ENCODE data around the gene BBX.

The BBX gene

DNA sequence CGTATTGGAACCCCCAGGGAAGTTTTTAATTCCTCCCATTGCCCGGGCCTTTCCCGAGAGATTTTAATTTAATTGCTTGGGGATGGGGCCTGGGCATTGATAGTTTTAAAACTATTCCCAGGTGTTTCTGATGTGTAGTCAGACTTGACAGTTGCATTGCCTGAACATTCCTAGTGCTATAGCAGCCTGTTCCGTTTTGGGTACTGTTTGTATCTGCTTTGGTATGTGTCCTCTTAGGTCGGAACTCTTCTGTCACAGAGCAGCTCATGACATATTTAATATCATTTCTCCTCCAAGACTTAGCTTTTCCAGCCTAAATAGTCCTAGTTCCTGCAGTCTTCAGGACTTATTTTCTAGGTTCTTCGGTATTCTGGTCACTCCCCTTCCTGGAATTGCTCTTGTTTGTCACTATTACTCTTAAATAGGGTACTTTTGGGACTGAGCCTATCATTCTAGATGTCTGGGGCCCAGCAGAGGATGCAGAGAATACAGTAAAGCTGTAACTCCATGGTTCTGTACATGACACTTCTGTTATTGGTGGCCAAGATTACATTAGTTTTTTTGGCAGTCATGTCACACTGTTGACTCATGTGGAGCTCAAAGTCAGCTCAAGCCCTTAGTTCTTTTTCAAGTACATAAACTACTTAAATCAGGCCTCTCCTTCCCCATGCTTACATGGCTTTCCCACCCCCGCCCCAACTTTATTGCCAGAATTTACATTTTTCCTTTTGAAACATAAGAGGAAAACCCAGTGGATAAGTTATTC, 81.5 kb downstream of the BBX start:
- DNase-seq = no peak

DNA sequence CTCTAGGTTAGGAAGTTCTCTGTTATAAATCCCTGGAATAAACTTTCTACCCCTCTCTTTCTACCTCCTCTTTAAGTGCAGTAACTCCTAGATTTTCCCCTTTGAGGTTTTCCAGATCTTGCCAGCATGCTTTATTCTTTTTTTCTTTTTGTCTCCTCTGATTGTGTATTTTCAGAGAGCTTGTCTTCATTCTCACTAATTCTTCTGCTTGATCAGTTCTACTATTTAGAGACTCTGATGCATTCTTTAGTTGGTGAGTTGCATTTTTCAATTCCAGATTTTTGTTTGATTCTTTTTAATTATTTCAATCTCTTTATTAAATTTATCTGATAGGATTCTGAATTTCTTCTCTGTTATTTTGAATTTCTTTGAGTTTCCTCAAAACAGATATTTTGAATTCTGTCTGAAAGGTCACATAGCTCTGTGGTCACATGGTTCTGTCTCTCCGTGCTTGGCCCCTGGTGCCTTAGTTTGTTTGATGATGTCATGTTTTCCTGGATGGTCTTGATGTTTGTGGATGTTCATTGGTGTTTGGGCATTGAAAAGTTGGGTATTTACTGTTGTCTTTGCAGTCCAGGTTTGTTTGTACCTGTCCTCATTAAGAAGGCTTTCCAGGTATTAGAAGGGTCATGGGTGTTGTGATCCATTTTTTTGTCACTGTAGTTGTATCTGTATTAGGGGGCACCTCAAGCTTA, 89.2 kb downstream of the BBX start:
- no peak for DNase-seq

DNA sequence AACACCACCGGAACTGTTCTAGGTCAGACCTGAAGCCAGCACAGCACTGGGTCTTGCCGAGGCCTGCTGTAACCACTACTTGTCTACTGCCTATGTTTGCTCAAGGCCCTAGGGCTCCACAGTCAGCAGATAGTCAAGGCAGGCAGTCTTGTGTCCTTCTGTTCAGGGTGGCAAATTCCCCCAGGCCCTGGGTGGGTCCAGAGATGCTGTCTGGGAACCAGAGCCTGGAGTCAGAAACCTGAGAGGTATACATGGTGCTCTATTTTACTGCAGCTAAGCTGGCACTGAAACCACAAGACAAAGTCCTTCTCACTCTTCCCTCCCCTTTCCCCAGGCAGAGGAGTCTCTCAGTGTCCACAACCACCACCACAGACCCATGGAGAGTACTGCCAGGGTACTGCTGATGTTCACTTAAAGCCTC, 89.9 kb downstream of the BBX start:
- no peak for DNase-seq

DNA sequence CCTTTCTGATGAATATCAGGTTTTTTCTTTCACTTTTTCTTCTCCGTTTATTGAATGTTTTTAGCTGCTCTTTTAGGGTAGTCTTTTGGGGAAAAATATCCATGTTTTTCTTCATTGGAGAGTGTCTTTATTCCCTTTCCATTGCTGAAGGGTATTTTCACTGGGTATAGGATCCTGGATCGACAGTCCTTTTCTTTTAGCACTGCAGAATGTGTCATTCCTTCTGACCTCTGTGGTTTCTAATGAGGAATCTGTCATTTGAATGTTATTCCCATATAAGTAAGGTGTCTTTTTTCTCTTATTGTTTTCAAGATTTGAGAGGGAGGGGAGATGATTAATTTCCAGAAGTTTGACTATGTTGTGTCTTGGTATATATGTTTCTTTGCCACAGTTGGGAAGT, 96.8 kb downstream of the BBX start:
- DNase-seq = no peak

DNA sequence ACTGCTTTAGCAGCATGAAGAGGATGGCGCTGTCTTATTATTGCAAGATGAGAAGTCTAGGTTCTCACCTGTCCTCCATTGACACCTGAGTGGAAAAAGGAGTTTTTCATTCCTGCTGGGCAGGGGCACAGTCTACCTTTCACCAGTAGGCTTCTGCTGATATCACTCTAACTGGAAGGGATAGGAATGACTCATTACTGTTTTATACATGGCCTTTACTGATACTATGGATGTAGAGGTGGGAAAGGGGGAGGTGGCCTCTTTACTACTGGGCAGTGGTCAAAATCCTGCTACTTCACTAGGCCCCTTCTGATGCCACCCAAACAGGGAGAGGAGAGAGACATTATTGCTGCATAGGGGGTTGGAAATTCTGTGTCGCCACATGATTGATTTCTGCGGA, 97.8 kb downstream of the BBX start:
- DNase-seq = no peak

DNA sequence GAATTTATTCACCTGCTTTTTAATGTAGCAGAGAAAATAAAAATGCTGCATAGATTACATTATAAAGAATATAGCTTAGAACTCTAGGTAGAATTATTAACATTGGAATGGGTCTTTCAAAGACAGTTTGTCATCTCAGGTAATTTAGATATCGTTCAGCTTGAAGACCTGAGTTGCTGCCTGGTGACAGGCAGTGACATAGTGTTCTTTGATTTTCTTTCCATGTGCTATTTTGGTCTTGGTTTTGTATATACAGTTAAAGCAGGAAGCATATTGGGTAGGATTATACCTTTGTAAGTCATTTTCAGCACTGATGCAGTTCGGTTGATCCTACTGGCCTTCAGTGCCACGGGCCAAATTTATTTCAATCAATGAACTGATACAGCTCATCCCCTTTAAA, 98.7 kb downstream of the BBX start:
- DNase-seq = no peak

DNA sequence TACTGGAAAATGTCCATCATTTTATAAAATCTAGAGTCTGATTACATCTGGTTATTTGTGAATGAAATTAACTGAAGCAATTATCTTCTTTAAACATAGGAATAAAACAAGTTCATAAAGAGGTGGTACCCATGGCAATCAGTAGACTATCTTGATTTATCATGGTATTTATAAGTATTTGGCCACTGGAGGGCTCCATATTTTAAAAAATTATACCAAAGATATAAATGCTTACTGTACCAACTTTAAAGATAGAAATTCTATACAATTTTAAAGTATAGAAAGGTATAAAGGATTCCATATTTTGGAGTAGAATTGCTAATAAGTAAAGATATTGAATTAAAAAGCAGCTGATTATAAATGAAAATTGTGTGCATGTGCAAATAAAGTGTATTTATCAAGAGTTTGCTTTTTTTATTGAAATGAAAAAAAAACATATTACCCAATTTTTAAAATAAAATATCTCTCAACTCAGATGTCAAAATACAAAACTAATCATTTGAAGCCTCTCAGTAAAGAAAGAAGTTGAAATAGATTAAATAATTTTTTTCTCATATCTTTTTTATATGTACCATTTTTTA, 105.3 kb downstream of the BBX start:
- DNase-seq = no peak

DNA sequence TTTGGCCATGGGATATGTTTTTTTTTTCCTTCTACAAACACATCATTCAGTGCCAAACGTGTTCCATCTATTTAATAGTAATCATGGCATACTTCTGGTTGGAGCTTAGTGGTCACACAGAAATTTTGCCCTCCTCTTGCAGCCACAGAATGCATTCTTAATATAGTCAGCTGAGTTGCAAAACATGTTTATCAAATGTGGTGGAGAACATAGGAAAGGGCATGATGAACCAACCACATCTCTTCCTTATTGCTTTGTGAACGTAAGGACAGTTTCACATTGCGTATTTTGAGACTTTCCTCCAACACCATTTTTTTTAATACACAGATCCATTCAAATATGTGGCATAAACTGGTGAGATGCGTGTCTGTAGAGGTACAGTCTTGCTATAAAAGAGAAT, 106.8 kb downstream of the BBX start:
- DNase-seq = no peak

DNA sequence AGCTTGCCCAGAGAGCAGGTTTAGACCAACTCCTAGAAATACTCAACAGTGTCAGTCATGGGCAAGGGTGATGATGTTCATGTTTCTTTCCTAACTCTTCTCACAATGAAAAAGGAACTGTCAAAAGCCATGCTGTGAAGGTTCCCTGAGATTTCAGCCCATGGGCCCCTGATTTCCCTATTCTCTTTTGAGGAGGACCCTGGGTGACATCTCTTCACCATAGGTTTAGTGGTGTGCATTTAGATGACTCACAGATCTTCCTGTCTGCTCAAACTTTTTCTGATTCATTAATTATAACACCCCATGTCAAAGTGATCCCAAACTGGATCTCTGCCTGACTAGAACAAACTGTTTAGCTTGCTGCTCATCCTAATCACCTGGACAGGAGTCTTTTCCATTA, 108.0 kb downstream of the BBX start:
- DNase-seq = no peak

DNA sequence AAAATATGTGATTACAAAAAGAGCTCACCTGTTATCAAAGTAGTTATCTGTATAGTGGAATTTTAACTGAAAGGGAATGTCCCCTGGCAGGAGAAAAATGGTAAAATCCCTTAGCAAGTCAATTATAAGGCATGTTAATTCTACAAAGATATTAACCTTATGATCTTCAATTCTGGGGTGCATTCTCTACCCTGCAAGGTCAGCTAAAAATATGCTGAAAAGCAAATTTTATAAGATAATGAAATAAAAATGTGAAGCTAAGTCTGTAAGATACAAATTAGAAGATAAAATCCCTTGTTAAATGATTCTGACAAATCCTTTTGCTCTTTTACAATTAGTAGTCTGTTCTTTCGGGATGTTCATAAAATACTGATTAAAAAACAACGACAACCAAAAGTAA, 109.8 kb downstream of the BBX start:
- DNase-seq = no peak

DNA sequence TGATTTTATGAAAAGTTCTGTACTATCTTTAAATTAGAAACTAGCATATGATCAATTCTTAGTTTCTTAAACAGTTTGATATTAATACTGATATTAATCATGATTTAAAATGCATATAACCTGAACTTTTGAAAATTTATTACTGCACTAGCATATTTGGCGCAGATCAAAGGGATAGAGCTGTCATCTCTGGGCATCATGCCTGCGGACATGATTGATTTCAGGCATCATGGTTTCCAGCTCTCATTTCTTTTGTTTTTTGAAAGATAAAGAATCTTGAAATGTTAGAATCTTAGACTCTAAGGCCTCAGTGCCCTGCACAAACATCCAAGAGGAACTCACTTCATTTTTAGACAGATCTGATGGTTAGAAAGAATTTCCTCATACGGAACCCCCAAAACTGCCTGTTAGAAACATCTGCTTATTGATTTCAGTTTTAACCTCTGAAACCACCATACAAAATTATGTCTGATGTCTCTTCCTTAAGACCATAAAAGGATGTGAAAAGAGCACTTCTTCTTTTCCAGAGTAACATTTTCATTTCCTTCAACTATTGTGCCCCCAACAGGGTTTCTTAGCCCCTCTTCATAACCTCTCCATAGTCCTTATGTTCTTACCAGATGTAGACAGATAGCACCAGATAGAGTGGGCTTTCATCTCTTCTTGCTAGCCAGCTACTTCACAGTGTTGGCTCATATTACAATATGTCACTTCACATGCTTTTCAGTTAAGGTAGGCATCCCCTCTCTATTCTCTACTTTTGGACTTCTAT, 110.8 kb downstream of the BBX start:
- no peak for DNase-seq

DNA sequence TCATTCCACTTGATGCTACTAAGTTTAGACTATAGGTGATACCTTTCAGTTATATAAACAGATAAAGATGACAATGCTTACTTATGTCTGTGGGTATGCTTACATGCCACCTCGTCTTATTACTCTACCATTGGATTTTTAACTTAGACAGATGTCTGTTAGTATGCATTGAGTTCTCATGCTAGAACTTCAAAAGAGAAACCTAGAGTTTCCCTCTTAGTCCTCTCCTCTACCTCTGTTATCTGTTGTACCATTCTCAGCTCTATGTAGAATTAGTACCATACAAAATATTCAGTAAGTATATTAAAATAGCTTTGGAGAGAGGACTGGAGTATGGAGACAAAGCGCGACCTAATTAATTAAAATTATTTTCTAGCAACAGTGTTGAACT, 111.3 kb downstream of the BBX start:
- no peak for DNase-seq

DNA sequence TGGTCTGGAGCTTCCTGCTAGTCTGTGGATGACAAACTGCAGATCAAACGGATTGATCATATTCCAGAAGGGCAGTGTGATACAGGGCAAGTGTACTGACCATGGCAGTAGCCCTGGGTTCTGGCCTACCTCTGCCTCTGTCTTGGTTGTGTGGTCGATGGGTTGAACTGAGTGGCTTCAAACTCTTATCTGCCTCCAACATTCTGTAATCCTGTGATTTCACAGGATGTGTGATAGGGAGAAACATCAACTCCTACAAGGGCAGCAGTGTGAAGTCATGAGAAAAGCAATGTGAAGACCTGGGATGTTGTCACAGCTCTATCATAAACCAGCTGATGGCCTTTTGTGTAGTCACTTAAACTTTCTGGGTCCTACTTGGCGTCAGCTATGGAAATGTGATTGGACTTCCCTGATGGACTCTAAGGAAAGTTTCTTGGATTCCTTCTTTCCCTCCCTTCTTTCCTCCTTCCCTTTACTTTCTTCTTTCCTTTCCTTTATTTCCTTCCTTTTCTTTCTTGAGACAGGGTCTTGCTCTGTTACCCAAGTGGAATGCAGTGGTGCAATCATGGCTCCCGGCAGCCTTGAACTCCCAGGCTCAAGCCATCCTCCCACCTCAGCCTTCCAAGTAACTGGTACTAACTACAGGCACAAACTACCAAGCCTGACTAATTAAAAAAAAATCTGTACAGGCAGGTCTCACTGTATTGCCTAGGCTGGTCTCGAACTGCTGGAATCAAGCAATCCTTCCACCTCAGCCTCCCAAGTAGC, 114.8 kb downstream of the BBX start:
- no peak for DNase-seq

DNA sequence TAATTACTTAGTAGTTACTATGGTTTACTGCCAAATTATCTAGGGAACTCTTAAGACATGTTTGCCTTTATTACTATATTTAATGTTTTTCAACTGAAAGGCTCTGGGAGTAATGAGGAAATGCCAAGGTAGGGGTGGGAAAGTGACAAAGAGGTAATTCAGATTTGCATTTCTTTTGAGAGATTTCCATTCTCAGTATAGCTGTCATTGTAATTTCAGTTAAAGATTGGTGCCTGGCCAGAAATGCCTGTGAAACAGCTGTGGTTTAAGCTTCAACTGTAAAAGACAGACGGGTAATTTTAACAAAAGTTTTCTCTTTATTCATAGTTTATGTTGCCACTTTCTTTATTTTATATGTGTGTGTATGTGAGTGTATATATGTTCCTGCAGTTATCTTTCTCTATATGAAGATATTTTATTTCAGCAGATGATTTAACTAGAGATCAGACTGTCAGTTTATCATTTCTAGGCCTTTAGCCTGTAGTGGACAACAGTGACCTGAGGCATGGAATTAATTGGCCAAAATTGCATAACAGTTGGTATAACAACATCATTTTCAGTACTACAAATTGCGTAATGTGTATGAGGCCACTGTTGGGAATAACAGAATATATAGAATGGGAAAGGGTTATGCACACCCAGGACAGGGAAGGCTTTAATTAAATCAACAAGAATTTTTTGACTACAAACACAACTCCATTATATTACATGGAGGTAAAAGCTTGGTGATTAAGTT, 119.0 kb downstream of the BBX start:
- DNase-seq = no peak

DNA sequence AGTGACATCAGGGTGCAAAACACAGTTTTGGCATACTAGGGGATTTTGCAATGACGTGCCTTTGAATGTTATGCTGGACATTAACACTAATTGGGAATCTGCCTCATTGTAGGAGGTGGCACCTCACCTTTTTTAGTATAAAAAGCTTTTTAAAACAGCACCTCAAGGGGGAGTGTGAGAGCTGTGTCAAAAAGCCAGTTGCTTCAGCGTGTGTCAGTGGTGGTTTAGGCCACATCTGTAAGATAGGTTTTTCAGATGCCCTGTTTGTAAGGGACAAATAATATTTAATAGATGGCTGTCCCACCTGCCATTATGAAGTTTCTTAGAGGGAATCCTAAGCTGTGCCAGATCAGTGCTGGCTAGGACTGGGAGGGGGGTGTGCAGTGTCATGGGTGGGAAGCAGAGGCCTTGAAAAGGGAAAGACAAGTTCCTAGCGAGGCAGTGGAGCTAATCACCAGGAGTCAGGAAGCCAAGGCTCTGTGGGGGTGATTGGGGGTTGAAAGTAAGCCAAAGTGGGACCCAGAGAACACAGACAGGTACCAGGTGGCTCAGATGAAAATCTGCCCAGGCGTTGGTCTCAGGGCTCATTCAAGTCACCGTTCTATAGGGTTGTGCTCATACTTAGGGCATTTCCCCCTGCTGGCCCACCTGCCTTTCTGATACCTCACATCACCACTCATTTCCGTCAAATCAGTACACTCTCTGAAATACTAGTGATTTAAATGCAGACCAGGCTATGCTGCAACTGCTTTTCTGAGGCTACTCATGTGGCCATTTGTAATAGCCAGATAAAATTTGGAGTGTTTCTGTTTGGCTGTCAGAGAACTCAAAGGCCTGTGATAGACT, 120.5 kb downstream of the BBX start:
- no peak for DNase-seq

DNA sequence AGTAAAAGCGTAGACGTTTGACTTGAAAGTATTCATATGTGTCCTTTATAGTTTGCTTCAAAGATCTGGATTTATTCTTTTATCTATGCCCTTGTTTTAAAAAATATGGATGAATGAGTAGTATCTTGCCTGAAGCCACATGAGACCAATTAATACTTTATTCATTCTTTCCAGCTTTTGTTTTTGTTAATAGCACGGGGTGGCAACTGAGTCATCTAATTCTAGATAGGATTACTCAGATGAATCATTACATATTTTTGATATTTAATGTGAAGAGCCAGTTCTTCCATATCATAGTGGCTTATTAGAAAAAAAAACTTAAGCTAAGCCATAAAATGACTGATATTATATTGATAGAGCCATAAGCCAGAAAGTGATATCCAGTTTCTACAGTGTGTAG, 121.9 kb downstream of the BBX start:
- DNase-seq = no peak

DNA sequence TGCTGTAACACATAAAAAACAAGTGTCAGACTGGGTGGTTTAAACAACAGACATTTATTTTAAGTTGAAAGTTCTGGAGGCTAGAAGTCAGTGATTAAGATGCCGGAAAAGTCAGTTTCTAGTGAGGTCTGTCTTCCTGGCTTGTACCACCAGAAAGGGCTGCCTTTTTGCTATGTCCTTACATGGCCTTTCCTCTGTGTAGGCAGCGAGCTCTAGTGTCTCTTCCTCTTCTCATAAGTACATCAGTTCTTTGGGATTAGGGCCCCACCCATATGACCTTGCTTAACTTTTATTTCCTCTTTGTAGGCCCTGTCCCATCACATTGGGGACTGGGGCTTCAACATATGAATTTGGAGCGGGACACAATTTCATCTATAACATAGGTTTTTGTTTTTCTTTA, 128.0 kb downstream of the BBX start:
- DNase-seq = no peak

DNA sequence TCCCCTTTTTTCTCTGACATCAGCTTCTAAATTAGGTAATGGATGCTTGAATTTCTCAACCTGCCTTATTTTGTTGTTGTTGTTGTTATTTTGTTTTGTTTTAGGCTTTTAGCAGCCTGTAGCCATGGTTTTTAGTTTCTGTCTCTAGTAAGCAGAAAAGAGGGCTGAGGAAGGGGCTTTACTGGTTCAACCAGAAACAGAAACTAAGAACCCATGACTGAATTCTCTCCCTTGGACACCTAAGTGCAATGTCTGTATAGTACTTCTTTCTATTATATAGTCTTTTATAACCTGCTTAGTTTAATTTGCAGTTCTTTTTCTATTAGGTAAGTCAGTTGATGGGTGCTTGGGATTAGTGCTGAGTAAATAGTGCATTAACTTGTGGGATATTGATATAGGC, 129.0 kb downstream of the BBX start:
- DNase-seq = no peak

DNA sequence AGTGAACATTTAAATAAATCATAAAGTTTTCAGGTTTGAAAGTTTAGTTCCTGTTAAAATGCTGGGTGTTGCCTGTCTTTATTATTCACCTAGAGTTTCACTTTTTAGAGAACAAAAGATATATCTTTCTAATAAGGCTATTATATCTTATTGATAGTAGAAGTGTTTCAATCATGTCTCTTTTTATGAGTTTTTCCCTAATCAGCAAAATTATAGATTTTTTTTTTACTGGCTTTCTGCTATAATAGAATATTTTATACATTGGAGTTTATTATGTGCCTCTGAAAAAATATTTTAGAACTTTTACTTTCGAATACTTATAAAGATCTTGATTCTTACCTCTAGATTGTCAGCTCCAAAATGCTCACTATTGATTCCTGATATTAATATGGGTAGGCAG, 131.5 kb downstream of the BBX start:
- DNase-seq = no peak

DNA sequence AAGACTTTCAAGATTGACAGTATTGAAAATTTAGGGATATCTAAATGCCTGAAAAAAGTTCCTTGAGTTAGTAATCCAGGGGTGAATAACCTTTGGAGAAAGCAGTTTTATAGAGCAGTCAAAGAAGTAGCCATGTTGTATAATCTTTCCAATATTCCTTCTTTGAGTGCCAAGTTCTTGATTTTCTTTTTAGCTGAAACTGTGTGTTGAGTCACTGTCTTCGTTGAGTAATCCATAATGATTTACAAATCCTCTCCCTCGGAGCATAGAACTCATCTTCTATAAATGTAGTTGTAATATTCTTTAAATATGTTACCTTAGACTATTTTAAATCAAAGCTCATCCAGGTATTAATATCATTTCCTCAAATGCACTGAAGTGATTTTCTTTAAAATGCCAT, 135.2 kb downstream of the BBX start:
- no peak for DNase-seq

DNA sequence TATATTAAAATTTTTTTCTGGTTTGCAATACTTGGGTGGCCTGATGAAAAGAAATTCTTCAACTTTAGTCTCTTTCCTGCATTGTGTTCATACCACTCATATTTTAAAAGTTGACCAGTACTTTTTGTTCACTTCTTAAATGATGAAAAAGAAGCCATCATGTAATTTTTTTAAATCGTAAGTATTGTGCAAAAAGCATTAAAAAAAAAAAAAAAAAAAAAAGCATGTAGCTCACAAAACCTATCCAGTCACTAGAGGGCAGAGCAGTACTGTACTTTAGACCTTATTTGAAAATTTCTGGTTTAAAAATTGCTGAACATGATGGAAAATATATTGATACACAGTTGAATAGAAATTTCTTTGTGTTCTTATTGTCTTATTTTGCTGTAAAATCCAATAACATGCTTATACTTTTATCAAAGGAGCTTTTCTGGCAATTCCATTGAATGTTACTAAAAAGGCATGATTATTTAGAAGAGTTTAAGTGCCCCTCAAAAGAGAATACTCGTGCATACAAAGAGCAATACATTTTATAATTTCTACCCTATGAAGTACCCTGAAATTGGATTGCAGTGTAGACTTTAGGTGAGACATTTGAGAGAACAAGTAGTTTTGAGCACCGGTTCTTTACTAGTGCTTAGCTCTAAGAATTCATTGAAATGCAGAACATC, 137.7 kb downstream of the BBX start:
- peak; percentile 71 for DNase-seq
